Cardiac muscle cell (in vitro differentiated cells and primary cell): Measurements from ENCODE around the gene CHPF. TPM values are rescaled to one million over a fixed set of nuclear protein-coding genes. Genes with fewer than 3 reads are reported as not detected.

Experiments
- DNase-seq, 2 donors: peaks; one replicate each; pipeline versions ENCODE4 v3.0.0 to v3.0.0-alpha.2; 2010 to 2017; ENCODE audit warnings: low read depth in 1 of 2, low spot score in 1 of 2
- H3K27ac ChIP-seq: fragments of 200-600 bp; sonication (generic); 2 replicates; pipeline ENCODE4 v1.5.1; 2016
- H3K27me3 ChIP-seq: fragments of 200-600 bp; sonication (generic); 2 replicates; pipeline ENCODE4 v1.6.0; 2016; ENCODE audit warnings: control low read depth
- H3K36me3 ChIP-seq: fragments of 200-600 bp; sonication (generic); 2 replicates; pipeline ENCODE4 v1.5.1; 2016; ENCODE audit warnings: control low read depth
- H3K4me1 ChIP-seq: fragments of 200-600 bp; sonication (generic); 2 replicates; pipeline ENCODE4 v1.8.1; 2017; ENCODE audit warnings: low read depth, mild to moderate bottlenecking, mixed run types
- H3K4me3 ChIP-seq: fragments of 200-600 bp; sonication (generic); 2 replicates; pipeline ENCODE4 v1.5.1; 2016; ENCODE audit warnings: mild to moderate bottlenecking
- H3K9me3 ChIP-seq: fragments of 200-600 bp; sonication (generic); 2 replicates; pipeline ENCODE4 v1.5.1; 2017; ENCODE audit warnings: low read depth, mild to moderate bottlenecking, control low read depth
- polyA plus RNA-seq: library from polyadenylated mRNA; unstranded; fragments of >200 nt; fragmentation: Nextera tagmentation; extraction: Ambion mirVana; gene quantifications from 2 replicates; pipeline ENCODE4 v1.2.1, GENCODE V29; 2016
- total RNA-seq: library from RNA; depleted of rRNA; stranded (reverse); fragments of >200 nt; gene quantifications from 2 replicates; pipeline ENCODE4 v1.2.3, GENCODE V29; 2016
- TF ChIP-seq, protein P1 (sequence below): IDR thresholded peaks from 2 replicates; pipeline ENCODE4 v1.5.1; 2012; ENCODE audit warnings: low read depth, mild to moderate bottlenecking, low read length

Gene CHPF
- total and polyA plus RNA-seq, 2 experiments from 2014 or later: 208 to 301 TPM

DNA sequence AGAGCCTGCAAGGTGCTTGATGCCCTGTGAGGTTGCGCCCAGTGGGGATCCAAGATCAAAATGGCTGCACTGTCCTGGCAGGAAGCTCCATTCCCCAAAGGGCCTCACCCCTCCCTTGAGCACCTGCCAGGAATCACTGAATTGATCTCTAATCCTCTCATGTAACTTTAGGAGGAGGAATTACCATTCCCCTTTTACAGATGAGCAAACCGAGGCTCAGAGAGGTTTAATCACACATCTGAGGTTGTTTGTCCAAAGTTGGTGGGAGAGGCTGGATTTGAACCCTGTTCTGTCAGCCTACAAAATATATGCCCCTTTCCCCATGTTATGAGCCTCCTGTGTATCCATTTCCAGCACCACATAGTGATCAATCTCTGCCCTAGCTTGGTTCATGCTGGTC, 18.8 kb downstream of the CHPF start:
- Histone ChIP-seq H3K4me3 (no peak overlapping the region), H3K36me3 (no peaks in the 10 kb centered on the region), H3K27ac (peak overlapping the region; percentile 44), H3K9me3 (no peaks in the 10 kb centered on the region), H3K4me1 (peaks cover 79% of the 10 kb centered on the region), H3K27me3 (no peaks in the 10 kb centered on the region)
- DNase-seq: no peak
- TF ChIP-seq, protein P1, sequence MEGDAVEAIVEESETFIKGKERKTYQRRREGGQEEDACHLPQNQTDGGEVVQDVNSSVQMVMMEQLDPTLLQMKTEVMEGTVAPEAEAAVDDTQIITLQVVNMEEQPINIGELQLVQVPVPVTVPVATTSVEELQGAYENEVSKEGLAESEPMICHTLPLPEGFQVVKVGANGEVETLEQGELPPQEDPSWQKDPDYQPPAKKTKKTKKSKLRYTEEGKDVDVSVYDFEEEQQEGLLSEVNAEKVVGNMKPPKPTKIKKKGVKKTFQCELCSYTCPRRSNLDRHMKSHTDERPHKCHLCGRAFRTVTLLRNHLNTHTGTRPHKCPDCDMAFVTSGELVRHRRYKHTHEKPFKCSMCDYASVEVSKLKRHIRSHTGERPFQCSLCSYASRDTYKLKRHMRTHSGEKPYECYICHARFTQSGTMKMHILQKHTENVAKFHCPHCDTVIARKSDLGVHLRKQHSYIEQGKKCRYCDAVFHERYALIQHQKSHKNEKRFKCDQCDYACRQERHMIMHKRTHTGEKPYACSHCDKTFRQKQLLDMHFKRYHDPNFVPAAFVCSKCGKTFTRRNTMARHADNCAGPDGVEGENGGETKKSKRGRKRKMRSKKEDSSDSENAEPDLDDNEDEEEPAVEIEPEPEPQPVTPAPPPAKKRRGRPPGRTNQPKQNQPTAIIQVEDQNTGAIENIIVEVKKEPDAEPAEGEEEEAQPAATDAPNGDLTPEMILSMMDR: no peak

GRCh38 chr2:219523031-219523671, 20.5 kb downstream of the CHPF start:
- TF ChIP-seq, protein P1: no peak
- Histone ChIP-seq H3K4me1 (peaks cover 83% of the 10 kb centered on the region), H3K27me3 (no peaks in the 10 kb centered on the region), H3K9me3 (no peaks in the 10 kb centered on the region), H3K27ac (peak overlapping the region; percentile 81), H3K4me3 (peak overlapping the region; percentile 11), H3K36me3 (no peaks in the 10 kb centered on the region)
- DNase-seq: peak; percentile 42 to 51

DNA sequence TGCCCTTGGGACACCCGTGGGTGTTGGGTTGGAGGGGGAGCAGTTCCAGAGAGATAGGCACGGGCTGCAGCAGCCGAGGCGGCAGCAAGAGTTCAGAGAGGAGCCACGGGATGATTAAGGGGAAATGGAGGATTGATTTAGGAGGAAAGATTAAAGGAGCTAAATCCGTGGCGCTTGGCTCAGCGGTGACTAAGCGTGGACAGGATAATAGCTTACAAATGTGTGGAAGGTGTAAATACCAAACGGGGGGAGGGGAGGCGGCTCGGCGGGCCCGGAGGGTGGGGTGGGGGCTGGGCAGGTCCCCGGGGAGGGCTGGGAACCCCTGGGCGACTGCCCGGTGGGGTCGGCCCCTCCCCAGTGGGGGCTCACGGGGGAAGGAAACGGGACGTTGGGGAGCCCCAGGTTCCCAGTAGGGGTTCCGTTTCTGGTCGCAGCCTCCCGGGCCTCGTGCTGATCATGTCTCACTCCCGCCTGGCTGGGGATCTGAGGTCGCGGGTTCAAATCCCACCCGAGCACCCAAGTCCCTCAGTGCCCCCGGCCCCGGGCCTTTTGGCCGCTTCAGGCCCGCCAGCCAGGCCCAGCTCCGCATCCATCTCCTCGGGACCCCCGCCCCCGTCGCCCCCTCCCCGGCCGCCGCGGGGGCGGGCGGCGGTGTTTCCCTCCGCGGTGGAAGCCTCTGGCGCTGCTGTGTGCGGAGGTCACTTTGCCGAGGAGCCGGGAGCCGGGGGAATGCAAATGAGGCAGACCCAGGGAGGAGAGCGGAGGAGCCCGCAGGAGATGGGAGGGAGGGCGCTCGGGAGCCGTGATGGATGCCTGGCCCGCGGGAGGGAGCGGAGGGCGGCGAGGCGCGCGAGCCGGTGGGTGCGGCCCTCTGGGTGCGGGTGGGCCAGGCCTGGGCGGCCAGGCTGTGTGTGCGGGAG, 21.2 kb downstream of the CHPF start:
- H3K4me3 ChIP-seq: peak overlapping the region; percentile 11
- DNase-seq: peak; percentile 61 to 88
- TF ChIP-seq, protein P1: no peak
- no peaks in the 10 kb centered on the region for H3K9me3 ChIP-seq
- peaks cover 83% of the 10 kb centered on the region for H3K4me1 ChIP-seq
- peak overlapping the region; percentile 81 for H3K27ac ChIP-seq
- H3K36me3 ChIP-seq: no peaks in the 10 kb centered on the region
- no peaks in the 10 kb centered on the region for H3K27me3 ChIP-seq

- Histone ChIP-seq H3K4me3 (no peak overlapping the region), H3K36me3 (no peaks in the 10 kb centered on the region), H3K27ac (peak overlapping the region; percentile 81), H3K4me1 (peaks cover 75% of the 10 kb centered on the region), H3K9me3 (no peaks in the 10 kb centered on the region), H3K27me3 (no peaks in the 10 kb centered on the region)
- TF ChIP-seq, protein P1: peak; percentile 85
- peak; percentile 52 to 85 for DNase-seq
Observed at GRCh38 chr2:219521066-219521880, 22.3 kb downstream of the CHPF start.

- TF ChIP-seq, protein P1: no peak
- Histone ChIP-seq H3K27ac (peak overlapping the region; percentile 81), H3K36me3 (no peaks in the 10 kb centered on the region), H3K4me3 (no peak overlapping the region), H3K4me1 (peaks cover 63% of the 10 kb centered on the region), H3K9me3 (no peaks in the 10 kb centered on the region), H3K27me3 (no peaks in the 10 kb centered on the region)
- no peak for DNase-seq
Observed at GRCh38 chr2:219520079-219520478, 23.5 kb downstream of the CHPF start.
